HG03108 (cell line): Measurements from ENCODE around the gene TCERG1.
"Not testable (repeated sequence)": the region's sequence is repeated elsewhere in the genome, so short reads cannot be mapped to it uniquely, and the experiment has no call there.

Experiments used
- ATAC-seq: cut with Tn5 transposase; IDR thresholded peaks from one replicate; pipeline ENCODE4 v1.9.1; 2021; ENCODE audit warnings: moderate library complexity; ENCODE audit not compliant: unreplicated experiment

Gene TCERG1

GRCh38 chr5:146519554-146519953 lies 72.4 kb downstream of the TCERG1 start:
- no peak for ATAC-seq

- ATAC-seq, result no peak
Observed at GRCh38 chr5:146520731-146521130, 73.6 kb downstream of the TCERG1 start.

GRCh38 chr5:146521403-146522106 lies 74.4 kb downstream of the TCERG1 start:
- no peak for ATAC-seq

- no peak for ATAC-seq
Observed at GRCh38 chr5:146523698-146524097, 76.6 kb downstream of the TCERG1 start.

GRCh38 chr5:146527785-146528184 lies 80.7 kb downstream of the TCERG1 start:
- no peak for ATAC-seq

- ATAC-seq, result no peak
Observed at GRCh38 chr5:146528236-146528635, 81.1 kb downstream of the TCERG1 start.

- ATAC-seq, result no peak
Observed at GRCh38 chr5:146529984-146530383, 82.9 kb downstream of the TCERG1 start.

- peak; percentile 90 for ATAC-seq
Observed at GRCh38 chr5:146533260-146533857, 86.2 kb downstream of the TCERG1 start.

GRCh38 chr5:146533882-146534281 lies 86.7 kb downstream of the TCERG1 start:
- ATAC-seq, result no peak

- ATAC-seq, result no peak
Observed at GRCh38 chr5:146538432-146538831, 91.3 kb downstream of the TCERG1 start.

GRCh38 chr5:146539973-146540372 lies 92.8 kb downstream of the TCERG1 start:
- ATAC-seq, result no peak

GRCh38 chr5:146540414-146540813 lies 93.3 kb downstream of the TCERG1 start:
- ATAC-seq, result no peak

GRCh38 chr5:146541958-146542849 lies 95.1 kb downstream of the TCERG1 start:
- ATAC-seq, result peak; percentile 91

- ATAC-seq, result no peak
Observed at GRCh38 chr5:146544232-146544631, 97.1 kb downstream of the TCERG1 start.

- peak; percentile 45 for ATAC-seq
Observed at GRCh38 chr5:146548781-146549449, 101.8 kb downstream of the TCERG1 start.

GRCh38 chr5:146549615-146550014 lies 102.5 kb downstream of the TCERG1 start:
- no peak for ATAC-seq

GRCh38 chr5:146553446-146553845 lies 106.3 kb downstream of the TCERG1 start:
- ATAC-seq, result no peak

GRCh38 chr5:146556884-146557283 lies 109.8 kb downstream of the TCERG1 start:
- ATAC-seq, result not testable (repeated sequence)

- no peak for ATAC-seq
Observed at GRCh38 chr5:146560205-146560812, 113.2 kb downstream of the TCERG1 start.
